C4-2B (cell line): Measurements from ENCODE around the gene IL20.

ENCODE experiments used
- H3K27ac ChIP-seq: fragments of 450-650 bp; 2 replicates; pipeline ENCODE4 v1.5.1; 2017
- CTCF ChIP-seq: fragments of 450-650 bp; conservative IDR thresholded peaks from 2 replicates; pipeline ENCODE4 v1.5.1; 2017; ENCODE audit warnings: mild to moderate bottlenecking
- ZFX ChIP-seq: fragments of 450-650 bp; IDR thresholded peaks from 2 replicates; pipeline ENCODE4 v1.6.1; 2017

IL20 gene

GRCh38 chr1:206886831-206887230 lies 21.4 kb downstream of the IL20 start:
- H3K27ac ChIP-seq: no peak overlapping the region
- TF ChIP-seq CTCF: no peak
- TF ChIP-seq ZFX: no peak

- no peak for TF ChIP-seq CTCF
- no peak for TF ChIP-seq ZFX
Measured at GRCh38 chr1:206887701-206888100, 22.3 kb downstream of the IL20 start.

GRCh38 chr1:206890125-206891060 lies 25.0 kb downstream of the IL20 start:
- H3K27ac ChIP-seq: peak overlapping the region; percentile 26
- TF ChIP-seq ZFX (no peak), CTCF (no peak)

More at GRCh38 chr1:206887701-206888100, 22.3 kb downstream of the IL20 start:
- no peak overlapping the region for H3K27ac ChIP-seq

GRCh38 chr1:206891412-206891811 lies 26.0 kb downstream of the IL20 start:
- H3K27ac ChIP-seq: no peak overlapping the region
- TF ChIP-seq ZFX (no peak), CTCF (no peak)

- no peak overlapping the region for H3K27ac ChIP-seq
- TF ChIP-seq ZFX (no peak), CTCF (no peak)
Measured at GRCh38 chr1:206892351-206892984, 27.0 kb downstream of the IL20 start.

GRCh38 chr1:206893380-206893779 lies 28.0 kb downstream of the IL20 start:
- H3K27ac ChIP-seq: no peak overlapping the region

More at GRCh38 chr1:206893380-206893779, 28.0 kb downstream of the IL20 start:
- TF ChIP-seq ZFX (no peak), CTCF (no peak)
